Peyer's patch (tissue), 4 donors: ENCODE measurements around the gene CD93. TPM values are rescaled to one million over a fixed set of nuclear protein-coding genes. Genes with fewer than 3 reads are reported as not detected.

Experiments used
- DNase-seq, 3 donors: peaks; one replicate each; pipeline ENCODE4 v3.0.0-alpha.2; 2017 to 2019
- H3K27ac ChIP-seq, 4 donors: fragments of 200-600 bp; sonication (generic); one replicate each; pipeline ENCODE4 v1.5.1; 2016 to 2019
- H3K27me3 ChIP-seq, 2 donors: fragments of 200-600 bp; sonication (generic); one replicate each; pipeline ENCODE4 v1.5.1; 2019
- H3K36me3 ChIP-seq, 3 donors: fragments of 200-600 bp; sonication (generic); one replicate each; pipeline ENCODE4 v1.5.1; 2016 to 2019
- H3K4me1 ChIP-seq, 4 donors: fragments of 200-600 bp; sonication (generic); one replicate each; pipeline ENCODE4 v1.5.1; 2016 to 2019
- H3K4me3 ChIP-seq, 4 donors: fragments of 200-600 bp; sonication (generic); 1 replicate in 3 of 4; 2 replicates in 1 of 4; pipeline ENCODE4 v1.5.1; 2016 to 2019; ENCODE audit warnings: mild to moderate bottlenecking in 1 of 4
- H3K9me3 ChIP-seq, 4 donors: fragments of 200-600 bp; sonication (generic); one replicate each; pipeline ENCODE4 v1.5.1; 2016 to 2019; ENCODE audit warnings: mild to moderate bottlenecking in 1 of 4
- POLR2A ChIP-seq, 2 donors: fragments of 450-650 bp; IDR thresholded peaks; one replicate each; pipeline ENCODE4 v1.5.1; 2017; ENCODE audit warnings: antibody characterized with exemption in 2 of 2, mild to moderate bottlenecking in 2 of 2, moderate library complexity in 2 of 2
- total RNA-seq, 4 donors: library from RNA; depleted of rRNA; stranded (reverse); fragments of >200 nt; gene quantifications; one replicate each; pipeline ENCODE4 v1.1.0, GENCODE V29; 2016
- TF ChIP-seq, protein P1 (sequence below), 6 experiments: fragments of 450-650 bp in 4 of 6; fragments of 200-600 bp in 2 of 6; sonication (generic) in 1 of 6; IDR thresholded peaks; one replicate each; pipeline ENCODE4 v1.5.1; 2017 to 2019; ENCODE audit warnings: antibody characterized with exemption in 6 of 6, mild to moderate bottlenecking in 3 of 6, moderate library complexity in 1 of 6

CD93 gene
- total RNA-seq, 4 donors from 2014 or later, result 3.7 to 16.5 (median 9.7) TPM

DNA sequence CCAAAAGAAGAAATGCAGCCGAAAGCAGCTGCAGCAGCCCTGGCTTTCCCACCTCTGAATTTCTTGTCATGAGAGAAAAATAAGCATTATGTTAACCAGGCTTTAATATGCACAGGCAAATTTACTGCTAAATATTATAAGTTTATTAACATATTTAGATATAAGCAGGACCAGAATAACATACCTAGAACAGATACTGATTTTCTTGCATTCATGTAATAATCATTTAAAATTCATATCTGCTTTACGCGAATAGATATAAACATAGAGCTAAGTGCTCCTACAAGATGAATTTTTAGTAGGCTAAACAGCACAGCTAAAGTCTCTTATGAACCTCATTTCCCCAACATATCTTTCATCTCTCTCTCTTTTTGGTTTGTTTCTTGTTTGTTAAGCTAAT is 14.7 kb downstream of the CD93 start:
- TF ChIP-seq POLR2A (IDR thresholded peaks at IDR 0.05), result no peak
- TF ChIP-seq, protein P1, sequence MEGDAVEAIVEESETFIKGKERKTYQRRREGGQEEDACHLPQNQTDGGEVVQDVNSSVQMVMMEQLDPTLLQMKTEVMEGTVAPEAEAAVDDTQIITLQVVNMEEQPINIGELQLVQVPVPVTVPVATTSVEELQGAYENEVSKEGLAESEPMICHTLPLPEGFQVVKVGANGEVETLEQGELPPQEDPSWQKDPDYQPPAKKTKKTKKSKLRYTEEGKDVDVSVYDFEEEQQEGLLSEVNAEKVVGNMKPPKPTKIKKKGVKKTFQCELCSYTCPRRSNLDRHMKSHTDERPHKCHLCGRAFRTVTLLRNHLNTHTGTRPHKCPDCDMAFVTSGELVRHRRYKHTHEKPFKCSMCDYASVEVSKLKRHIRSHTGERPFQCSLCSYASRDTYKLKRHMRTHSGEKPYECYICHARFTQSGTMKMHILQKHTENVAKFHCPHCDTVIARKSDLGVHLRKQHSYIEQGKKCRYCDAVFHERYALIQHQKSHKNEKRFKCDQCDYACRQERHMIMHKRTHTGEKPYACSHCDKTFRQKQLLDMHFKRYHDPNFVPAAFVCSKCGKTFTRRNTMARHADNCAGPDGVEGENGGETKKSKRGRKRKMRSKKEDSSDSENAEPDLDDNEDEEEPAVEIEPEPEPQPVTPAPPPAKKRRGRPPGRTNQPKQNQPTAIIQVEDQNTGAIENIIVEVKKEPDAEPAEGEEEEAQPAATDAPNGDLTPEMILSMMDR (IDR thresholded peaks at IDR 0.05), result no peak
- H3K36me3 ChIP-seq, result no peaks in the 10 kb centered on the region
- no peak overlapping the region for H3K4me3 ChIP-seq
- no peak for DNase-seq
- H3K4me1 ChIP-seq, result no peaks in the 10 kb centered on the region
- H3K27ac ChIP-seq, result no peak overlapping the region
- H3K9me3 ChIP-seq, result no peaks in the 10 kb centered on the region
- H3K27me3 ChIP-seq, result no peaks in the 10 kb centered on the region

DNA sequence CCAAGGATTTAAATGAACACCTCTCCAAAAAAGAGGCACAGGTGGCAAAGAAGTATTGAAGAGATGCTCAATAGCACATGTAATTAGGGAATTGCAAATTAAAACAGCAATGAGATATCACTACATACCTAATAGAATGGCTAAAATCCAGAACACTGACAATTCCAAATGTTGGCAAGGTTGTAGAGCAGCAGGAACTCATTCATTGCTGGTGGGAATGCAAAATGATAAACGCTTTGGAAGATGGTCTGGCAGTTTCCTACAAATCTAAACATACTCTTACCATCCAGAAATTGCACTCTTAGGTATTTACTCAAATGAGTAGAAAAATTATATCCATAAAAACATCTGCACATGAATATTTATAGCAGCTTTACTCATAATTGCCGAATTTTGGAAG is 17.0 kb downstream of the CD93 start:
- Histone ChIP-seq H3K4me1 (no peaks in the 10 kb centered on the region), H3K9me3 (no peaks in the 10 kb centered on the region), H3K4me3 (no peak overlapping the region), H3K36me3 (no peaks in the 10 kb centered on the region), H3K27ac (no peak overlapping the region), H3K27me3 (no peaks in the 10 kb centered on the region)
- DNase-seq, result no peak
- TF ChIP-seq, protein P1 (IDR thresholded peaks at IDR 0.05), result no peak
- no peak for TF ChIP-seq POLR2A (IDR thresholded peaks at IDR 0.05)

DNA sequence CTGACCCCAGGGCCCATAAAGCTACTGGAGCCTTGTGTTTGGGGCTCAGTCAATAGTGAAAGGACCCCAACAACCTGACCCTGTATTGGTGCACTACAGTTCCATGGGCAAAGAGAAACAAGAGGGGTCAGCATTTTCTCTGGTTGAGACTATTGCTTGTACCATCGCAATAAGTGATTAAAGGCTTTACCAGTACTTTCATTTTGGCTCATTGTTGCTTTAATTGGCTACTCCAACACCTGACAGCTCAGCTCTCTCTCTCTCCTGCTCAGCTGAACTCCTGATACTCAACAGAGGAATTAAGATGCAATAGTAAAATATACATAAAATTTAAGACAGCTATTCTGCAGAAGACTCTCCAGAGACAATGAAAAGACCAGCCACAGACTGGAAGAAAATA is 17.8 kb downstream of the CD93 start:
- Histone ChIP-seq H3K27me3 (no peaks in the 10 kb centered on the region), H3K4me1 (no peaks in the 10 kb centered on the region), H3K4me3 (no peak overlapping the region), H3K27ac (no peak overlapping the region), H3K9me3 (no peaks in the 10 kb centered on the region), H3K36me3 (no peaks in the 10 kb centered on the region)
- no peak for DNase-seq
- TF ChIP-seq POLR2A (IDR thresholded peaks at IDR 0.05), result no peak
- TF ChIP-seq, protein P1 (IDR thresholded peaks at IDR 0.05), result no peak

DNA sequence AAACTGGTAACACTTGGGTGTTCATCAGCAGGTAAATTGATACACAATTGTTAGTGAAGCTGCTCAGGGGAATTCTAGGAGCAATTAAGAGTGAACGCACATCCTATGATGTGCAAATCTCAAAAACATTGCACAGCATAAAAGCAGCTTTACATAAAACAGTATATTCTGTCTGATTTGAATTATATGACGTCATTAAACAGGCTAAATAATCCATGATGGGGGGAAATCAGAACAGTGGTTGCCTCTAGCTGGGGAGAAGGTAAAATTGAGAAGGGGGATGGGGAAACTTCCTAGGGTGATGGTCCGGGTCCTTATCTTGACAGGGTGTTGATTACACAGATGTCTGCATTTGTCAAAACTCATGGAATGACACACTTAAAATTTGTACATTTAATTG is 19.4 kb downstream of the CD93 start:
- Histone ChIP-seq H3K36me3 (no peaks in the 10 kb centered on the region), H3K9me3 (no peaks in the 10 kb centered on the region), H3K27me3 (no peaks in the 10 kb centered on the region), H3K4me1 (peaks cover 0 to 7% (median 0%) of the 10 kb centered on the region in 4 donors), H3K27ac (no peak overlapping the region), H3K4me3 (no peak overlapping the region)
- TF ChIP-seq POLR2A (IDR thresholded peaks at IDR 0.05), result no peak
- TF ChIP-seq, protein P1 (IDR thresholded peaks at IDR 0.05), result no peak
- DNase-seq, result no peak

DNA sequence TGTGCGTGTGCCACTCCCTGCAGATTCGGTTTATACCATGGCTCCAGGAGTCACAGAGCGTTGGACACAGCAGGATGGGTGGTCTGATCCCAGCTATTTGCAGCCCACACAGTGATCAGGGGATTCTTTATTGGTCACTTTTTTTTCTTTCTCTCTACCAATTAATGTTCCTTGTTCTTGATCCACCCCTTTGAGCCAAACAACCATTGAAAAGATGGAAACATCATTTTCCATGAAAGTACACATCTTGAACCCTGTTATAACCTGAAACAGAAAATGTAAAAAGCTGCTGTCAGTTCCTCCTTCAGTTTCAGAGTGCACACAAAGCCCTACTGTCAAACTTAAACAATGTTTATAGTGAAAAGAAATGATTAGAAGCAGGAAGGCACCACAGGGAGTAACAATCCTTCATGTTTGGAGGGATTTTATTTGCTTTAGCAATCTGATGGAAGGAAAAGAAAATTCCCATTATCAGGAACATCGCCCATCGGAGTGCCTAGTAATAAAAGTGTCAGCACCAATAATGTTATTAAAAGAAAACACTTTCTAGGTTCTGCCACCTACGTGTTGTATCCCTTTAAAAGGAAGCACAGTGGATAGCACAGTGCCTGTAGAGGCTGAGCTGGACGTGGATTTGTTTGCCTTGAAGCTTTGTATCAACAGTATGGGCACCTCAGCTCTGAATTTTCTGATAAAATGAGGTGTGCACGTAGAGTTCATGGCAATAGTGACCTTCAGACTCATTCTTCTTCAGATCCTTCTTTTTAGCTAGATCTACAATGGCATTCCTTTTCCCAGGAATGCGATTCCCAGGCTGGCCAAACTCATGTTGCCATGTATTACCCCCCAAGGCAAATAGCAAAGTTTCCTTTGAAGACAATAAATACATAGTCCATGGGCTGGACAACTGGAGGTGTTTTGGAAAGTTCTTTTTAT is 20.6 kb downstream of the CD93 start:
- H3K4me3 ChIP-seq, result no peak overlapping the region
- no peaks in the 10 kb centered on the region for H3K9me3 ChIP-seq
- DNase-seq, result no peak
- TF ChIP-seq, protein P1 (IDR thresholded peaks at IDR 0.05), result no peak
- TF ChIP-seq POLR2A (IDR thresholded peaks at IDR 0.05), result no peak
- H3K27me3 ChIP-seq, result no peaks in the 10 kb centered on the region
- no peaks in the 10 kb centered on the region for H3K36me3 ChIP-seq
- H3K4me1 ChIP-seq, result peaks cover 0 to 16% (median 0%) of the 10 kb centered on the region in 4 donors
- H3K27ac ChIP-seq, result no peak overlapping the region
